GM19372 (cell line): ENCODE results near the gene RIMBP2.

Experiments
- ATAC-seq: cut with Tn5 transposase; IDR thresholded peaks from one replicate; pipeline ENCODE4 v1.9.1; 2021; ENCODE audit warnings: mild to moderate bottlenecking, low read depth, moderate library complexity; ENCODE audit not compliant: unreplicated experiment

RIMBP2 gene

GRCh38 chr12:130577351-130577750 lies 138.7 kb downstream of the RIMBP2 start:
- no peak for ATAC-seq

- no peak for ATAC-seq
Observed at GRCh38 chr12:130576371-130576816, 139.7 kb downstream of the RIMBP2 start.

GRCh38 chr12:130574402-130574801 lies 141.7 kb downstream of the RIMBP2 start:
- ATAC-seq, result no peak

GRCh38 chr12:130573766-130574165 lies 142.3 kb downstream of the RIMBP2 start:
- no peak for ATAC-seq

GRCh38 chr12:130573235-130573634 lies 142.9 kb downstream of the RIMBP2 start:
- ATAC-seq, result no peak

GRCh38 chr12:130572553-130572952 lies 143.5 kb downstream of the RIMBP2 start:
- ATAC-seq, result no peak

- ATAC-seq, result no peak
Observed at GRCh38 chr12:130571734-130572133, 144.4 kb downstream of the RIMBP2 start.

GRCh38 chr12:130571089-130571488 lies 145.0 kb downstream of the RIMBP2 start:
- ATAC-seq, result no peak

GRCh38 chr12:130569521-130569920 lies 146.6 kb downstream of the RIMBP2 start:
- ATAC-seq, result no peak

GRCh38 chr12:130568501-130568900 lies 147.6 kb downstream of the RIMBP2 start:
- ATAC-seq, result no peak

- ATAC-seq, result no peak
Observed at GRCh38 chr12:130568041-130568440, 148.1 kb downstream of the RIMBP2 start.

GRCh38 chr12:130566446-130567155 lies 149.5 kb downstream of the RIMBP2 start:
- ATAC-seq, result no peak

GRCh38 chr12:130565189-130565588 lies 150.9 kb downstream of the RIMBP2 start:
- no peak for ATAC-seq

GRCh38 chr12:130563323-130563722 lies 152.8 kb downstream of the RIMBP2 start:
- ATAC-seq, result no peak

- no peak for ATAC-seq
Observed at GRCh38 chr12:130562716-130563115, 153.4 kb downstream of the RIMBP2 start.

- ATAC-seq, result no peak
Observed at GRCh38 chr12:130560321-130560720, 155.8 kb downstream of the RIMBP2 start.

- ATAC-seq, result no peak
Observed at GRCh38 chr12:130559806-130560205, 156.3 kb downstream of the RIMBP2 start.

- no peak for ATAC-seq
Observed at GRCh38 chr12:130557886-130558765, 158.0 kb downstream of the RIMBP2 start.

GRCh38 chr12:130557201-130557600 lies 158.9 kb downstream of the RIMBP2 start:
- no peak for ATAC-seq

GRCh38 chr12:130556486-130557055 lies 159.5 kb downstream of the RIMBP2 start:
- no peak for ATAC-seq
